B cell (primary cell): ENCODE data around the gene ATP1B4. TPM values are rescaled to one million over a fixed set of nuclear protein-coding genes. Genes with fewer than 3 reads are reported as not detected.

Source experiments
- ATAC-seq: fragments of 200-7000 bp; cut with Tn5 transposase; one replicate; pipeline ENCODE4 v1.10.0; 2021; ENCODE audit warnings: low read depth, mild to moderate bottlenecking, moderate number of reproducible peaks, moderate library complexity
- CTCF ChIA-PET: fragments of 350-600 bp; sonication (Branson Sonifier 250); formaldehyde crosslinking; loops from one replicate; lab custom pipeline; 2021; ENCODE audit warnings: antibody characterized with exemption, inconsistent platforms; lab: Charles Lee
- POLR2A ChIA-PET: fragments of 350-600 bp; sonication (Branson Sonifier 250); formaldehyde crosslinking; loops from one replicate; lab custom pipeline; 2021; ENCODE audit warnings: antibody characterized with exemption; lab: Charles Lee
- DNase-seq: peaks from one replicate; pipeline ENCODE4 v3.0.0; 2013
- H2AFZ ChIP-seq: 2 replicates; pipeline ENCODE4 v1.6.1; 2012; ENCODE audit warnings: mild to moderate bottlenecking, low read depth, low read length; ENCODE audit not compliant: insufficient read depth, poor library complexity, severe bottlenecking
- H3K27ac ChIP-seq, 2 donors: 1 replicate in 1 of 2; 2 replicates in 1 of 2; pipeline ENCODE4 v1.5.1; 2012 to 2013; ENCODE audit warnings: low read length in 2 of 2, mild to moderate bottlenecking in 2 of 2, moderate library complexity in 1 of 2
- H3K27me3 ChIP-seq, 4 experiments: fragments of 200-600 bp in 1 of 4; sonication (generic) in 1 of 4; replicated peaks in 1 of 4; 1 replicate in 2 of 4; 2 replicates in 2 of 4; pipeline versions ENCODE4 v1.6.1 to v1.7.0; 2013 to 2016; ENCODE audit warnings: low read length in 3 of 4, mild to moderate bottlenecking in 2 of 4, mixed read lengths in 1 of 4, moderate library complexity in 1 of 4; ENCODE audit not compliant: insufficient read depth in 4 of 4, control insufficient read depth in 3 of 4; ENCODE audit errors: control extremely low read depth in 1 of 4
- H3K36me3 ChIP-seq, 2 experiments: replicated peaks in 1 of 2; 1 replicate in 1 of 2; 2 replicates in 1 of 2; pipeline versions ENCODE4 v1.6.1 to v1.7.1; 2013; ENCODE audit warnings: low read length in 1 of 2; ENCODE audit not compliant: insufficient read depth in 2 of 2, control insufficient read depth in 1 of 2; ENCODE audit errors: control extremely low read depth in 1 of 2, extremely low read depth in 1 of 2
- H3K4me1 ChIP-seq, 2 donors: fragments of 200-600 bp in 1 of 2; sonication (generic) in 1 of 2; 1 replicate in 1 of 2; 2 replicates in 1 of 2; pipeline versions ENCODE4 v1.5.1 to v1.6.1; 2013 to 2017; ENCODE audit warnings: low read length in 2 of 2; ENCODE audit not compliant: control insufficient read depth in 2 of 2, insufficient read depth in 2 of 2
- H3K4me2 ChIP-seq: replicated peaks from 2 replicates; pipeline ENCODE3; 2012; ENCODE audit warnings: mild to moderate bottlenecking, low read depth, low read length; ENCODE audit not compliant: poor library complexity, severe bottlenecking
- H3K4me3 ChIP-seq, 5 experiments: fragments of 200-600 bp in 1 of 5; sonication (generic) in 1 of 5; 1 replicate in 3 of 5; 2 replicates in 2 of 5; pipeline versions ENCODE4 v1.5.1 to v1.7.0; 2011 to 2016; ENCODE audit warnings: low read length in 4 of 5, mild to moderate bottlenecking in 4 of 5, low read depth in 2 of 5, control low read depth in 1 of 5, moderate library complexity in 1 of 5; ENCODE audit not compliant: insufficient read depth in 1 of 5; ENCODE audit errors: control extremely low read depth in 1 of 5, extremely low read depth in 1 of 5
- H3K79me2 ChIP-seq: fragments of 200-600 bp; sonication (generic); one replicate; pipeline ENCODE4 v1.6.0; 2016; ENCODE audit warnings: low read length; ENCODE audit not compliant: control insufficient read depth, insufficient read depth
- H3K9ac ChIP-seq: fragments of 200-600 bp; sonication (generic); 2 replicates; pipeline ENCODE4 v1.6.1; 2017; ENCODE audit warnings: mild to moderate bottlenecking, low read length, moderate library complexity
- H3K9me3 ChIP-seq, 3 donors: one replicate each; pipeline versions ENCODE4 v1.6.1 to v1.7.1; 2013; ENCODE audit warnings: low read length in 2 of 3; ENCODE audit not compliant: control insufficient read depth in 2 of 3, insufficient read depth in 1 of 3; ENCODE audit errors: control extremely low read depth in 1 of 3
- H4K20me1 ChIP-seq: 2 replicates; pipeline ENCODE4 v1.6.0; 2012; ENCODE audit warnings: mild to moderate bottlenecking, low read length; ENCODE audit not compliant: insufficient read depth, control insufficient read depth, poor library complexity, severe bottlenecking
- H3K27ac Mint-ChIP-seq: one replicate; pipeline ENCODE4 v1.8.0; 2021; ENCODE audit warnings: mixed read lengths
- H3K27me3 Mint-ChIP-seq: one replicate; pipeline ENCODE4 v1.8.0; 2021; ENCODE audit warnings: mixed read lengths
- H3K4me1 Mint-ChIP-seq: one replicate; pipeline ENCODE4 v1.8.0; 2021; ENCODE audit warnings: mixed read lengths
- H3K4me3 Mint-ChIP-seq: one replicate; pipeline ENCODE4 v1.8.0; 2021; ENCODE audit warnings: mixed read lengths
- H3K9me3 Mint-ChIP-seq: one replicate; pipeline ENCODE4 v1.8.0; 2022; ENCODE audit warnings: mixed read lengths; ENCODE audit not compliant: insufficient read depth
- CTCF ChIP-seq: fragments of 200-600 bp; IDR thresholded peaks from one replicate; pipeline ENCODE4 v1.8.0; 2022; ENCODE audit warnings: antibody characterized with exemption, mild to moderate bottlenecking
- EZH2 ChIP-seq: IDR thresholded peaks from 2 replicates; pipeline ENCODE4 v1.6.1; 2012; ENCODE audit warnings: borderline replicate concordance, low read depth, mild to moderate bottlenecking, moderate library complexity, low read length; ENCODE audit not compliant: insufficient read depth, poor library complexity, severe bottlenecking
- WGBS: methylation state at CpG from one replicate; pipeline ENCODE4 v1.1.5; 2013; ENCODE audit warnings: missing lambda C conversion rate; ENCODE audit not compliant: insufficient coverage; 5-methylcytosine and 5-hydroxymethylcytosine counted together
- intact Hi-C: fragments of 100-400 bp; cut with micrococcal nuclease; formaldehyde crosslinking; loops from one replicate; pipeline ENCODE4 v1.10.0; 2022
- polyA plus RNA-seq: library from polyadenylated mRNA; depleted of rRNA; stranded (reverse); fragments of >200 nt; gene quantifications from 2 replicates; pipeline ENCODE4 v1.2.3, GENCODE V29; 2012
- total RNA-seq, 2 donors: library from RNA; stranded (reverse); fragments of 120-200 nt in 1 of 2; gene quantifications; 1 replicate in 1 of 2; 2 replicates in 1 of 2; pipeline versions ENCODE4 v1.2.3 to v1.2.4, GENCODE V29; 2013 to 2022

The ATP1B4 gene
- total and polyA plus RNA-seq, 2 donors (not counting 1 experiment from before 2014, with no cell fraction given): not detected

GRCh38 chrX:120332394-120332793, 29.5 kb upstream of the ATP1B4 start:
- ChIA-PET CTCF (no interaction called here), POLR2A (no interaction called here)
- H3K4me1 Mint-ChIP-seq: no peaks in the 10 kb centered on the region
- H3K9me3 Mint-ChIP-seq: no peaks in the 10 kb centered on the region
- intact Hi-C loops: no loop called here
- no peak overlapping the region for H3K4me3 Mint-ChIP-seq
- H3K27ac ChIP-seq: no peak overlapping the region
- no peak overlapping the region for H2AFZ ChIP-seq
- no peak overlapping the region for H3K4me2 ChIP-seq
- no peaks in the 10 kb centered on the region for H3K79me2 ChIP-seq
- no peak for ATAC-seq
- H4K20me1 ChIP-seq: no peaks in the 10 kb centered on the region
- H3K27me3 ChIP-seq: no peaks in the 10 kb centered on the region
- no peak overlapping the region for H3K9ac ChIP-seq
- H3K27me3 Mint-ChIP-seq: peaks cover 8% of the 10 kb centered on the region
- peaks cover 0 to 7% (median 5%) of the 10 kb centered on the region in 3 donors for H3K9me3 ChIP-seq
- no peak for TF ChIP-seq EZH2
- TF ChIP-seq CTCF: no peak
- no peak overlapping the region for H3K27ac Mint-ChIP-seq
- no peak for DNase-seq
- H3K36me3 ChIP-seq: no peaks in the 10 kb centered on the region
- no CpG with 5 or more reads among the region's 1 CpG for WGBS
- no peaks in the 10 kb centered on the region for H3K4me1 ChIP-seq
- no peak overlapping the region for H3K4me3 ChIP-seq

GRCh38 chrX:120334151-120334550, 27.7 kb upstream of the ATP1B4 start:
- Mint-ChIP-seq H3K27ac (no peak overlapping the region), H3K4me1 (no peaks in the 10 kb centered on the region), H3K4me3 (no peak overlapping the region), H3K9me3 (peaks cover 4% of the 10 kb centered on the region), H3K27me3 (peaks cover 14% of the 10 kb centered on the region)
- Histone ChIP-seq H3K36me3 (no peaks in the 10 kb centered on the region), H3K79me2 (no peaks in the 10 kb centered on the region), H3K9ac (no peak overlapping the region), H3K4me3 (no peak overlapping the region), H2AFZ (no peak overlapping the region), H3K27me3 (no peaks in the 10 kb centered on the region), H3K27ac (no peak overlapping the region), H3K4me1 (no peaks in the 10 kb centered on the region), H3K4me2 (no peak overlapping the region), H4K20me1 (no peaks in the 10 kb centered on the region), H3K9me3 (peaks cover 0 to 7% (median 6%) of the 10 kb centered on the region in 3 donors)
- ChIA-PET CTCF (no interaction called here), POLR2A (no interaction called here)
- DNase-seq (no peak), ATAC-seq (no peak)
- TF ChIP-seq EZH2 (no peak), CTCF (no peak)
- intact Hi-C loops: no loop called here
- no CpG with 5 or more reads among the region's 2 CpGs for WGBS
